ENCODE measurements around the gene OSBPL5.

GRCh38 chr11:3103076-3103475 is 62.0 kb downstream of the OSBPL5 start:
- TF ChIP-seq CTCF (IDR thresholded peaks at IDR 0.05) (no peak), POLR2A (IDR thresholded peaks at IDR 0.05) (no peak)

Data from heart left ventricle (tissue), 13 donors.